Fibroblast of skin of scalp (primary cell): ENCODE results near the gene SNX20.

ENCODE experiments used
- DNase-seq: peaks from one replicate; pipeline ENCODE4 v3.0.0-alpha.2; 2013

Gene SNX20

DNA sequence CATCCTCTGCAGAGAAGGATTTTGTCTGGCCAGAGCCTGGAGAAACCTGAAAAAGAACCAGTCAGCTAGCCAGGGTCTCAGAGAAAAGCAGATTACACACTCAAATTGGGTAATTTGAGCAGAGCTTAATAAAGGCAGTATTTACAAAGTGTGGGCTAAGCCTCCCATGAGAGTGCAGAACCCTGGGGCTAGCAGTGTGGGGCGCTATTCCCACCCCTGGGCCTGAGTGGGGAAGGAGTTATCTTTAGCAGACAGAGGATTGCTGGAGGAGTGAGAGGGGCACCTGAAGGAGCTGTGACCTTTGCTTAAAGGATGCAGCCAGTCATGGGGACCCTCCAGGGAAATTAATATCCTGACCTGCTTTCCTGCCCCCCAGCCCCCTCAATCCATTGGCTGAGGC, 46.2 kb downstream of the SNX20 start:
- no peak for DNase-seq

- DNase-seq = no peak
These were observed 47.0 kb downstream of the SNX20 start for GRCh38 chr16:50634090-50634489.

DNA sequence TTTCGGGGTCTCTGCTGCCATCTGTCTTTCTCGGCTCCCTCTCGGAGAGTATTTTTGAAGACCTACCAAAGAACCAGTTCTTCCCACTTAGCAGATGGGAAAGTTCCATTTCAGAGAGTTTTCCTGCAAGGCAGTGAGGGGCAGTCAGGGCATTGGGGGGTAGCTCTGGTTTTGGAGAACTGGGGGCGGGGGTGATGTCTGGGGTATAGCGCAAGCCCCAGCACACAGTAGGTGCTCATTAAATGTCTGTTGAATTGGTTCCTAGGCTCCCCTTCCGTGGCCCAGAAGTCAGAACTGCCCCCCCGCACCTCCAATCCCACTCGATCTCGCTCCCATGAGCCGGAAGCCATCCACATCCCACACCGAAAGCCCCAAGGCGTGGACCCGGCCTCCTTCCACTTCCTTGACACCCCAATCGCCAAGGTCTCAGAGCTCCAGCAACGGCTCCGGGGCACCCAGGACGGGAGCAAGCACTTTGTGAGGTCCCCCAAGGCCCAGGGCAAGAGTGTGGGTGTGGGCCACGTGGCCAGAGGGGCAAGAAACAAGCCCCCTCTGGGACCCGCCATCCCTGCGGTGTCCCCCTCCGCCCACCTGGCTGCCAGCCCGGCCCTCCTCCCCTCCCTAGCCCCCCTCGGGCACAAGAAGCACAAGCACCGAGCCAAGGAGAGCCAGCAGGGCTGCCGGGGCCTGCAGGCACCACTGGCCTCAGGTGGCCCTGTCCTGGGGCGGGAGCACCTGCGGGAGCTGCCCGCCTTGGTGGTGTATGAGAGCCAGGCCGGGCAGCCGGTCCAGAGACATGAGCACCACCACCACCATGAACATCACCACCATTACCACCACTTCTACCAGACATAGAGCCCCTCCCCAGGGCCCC, 47.9 kb downstream of the SNX20 start:
- no peak for DNase-seq

GRCh38 chr16:50631985-50632576, 49.0 kb downstream of the SNX20 start:
- DNase-seq = no peak

DNA sequence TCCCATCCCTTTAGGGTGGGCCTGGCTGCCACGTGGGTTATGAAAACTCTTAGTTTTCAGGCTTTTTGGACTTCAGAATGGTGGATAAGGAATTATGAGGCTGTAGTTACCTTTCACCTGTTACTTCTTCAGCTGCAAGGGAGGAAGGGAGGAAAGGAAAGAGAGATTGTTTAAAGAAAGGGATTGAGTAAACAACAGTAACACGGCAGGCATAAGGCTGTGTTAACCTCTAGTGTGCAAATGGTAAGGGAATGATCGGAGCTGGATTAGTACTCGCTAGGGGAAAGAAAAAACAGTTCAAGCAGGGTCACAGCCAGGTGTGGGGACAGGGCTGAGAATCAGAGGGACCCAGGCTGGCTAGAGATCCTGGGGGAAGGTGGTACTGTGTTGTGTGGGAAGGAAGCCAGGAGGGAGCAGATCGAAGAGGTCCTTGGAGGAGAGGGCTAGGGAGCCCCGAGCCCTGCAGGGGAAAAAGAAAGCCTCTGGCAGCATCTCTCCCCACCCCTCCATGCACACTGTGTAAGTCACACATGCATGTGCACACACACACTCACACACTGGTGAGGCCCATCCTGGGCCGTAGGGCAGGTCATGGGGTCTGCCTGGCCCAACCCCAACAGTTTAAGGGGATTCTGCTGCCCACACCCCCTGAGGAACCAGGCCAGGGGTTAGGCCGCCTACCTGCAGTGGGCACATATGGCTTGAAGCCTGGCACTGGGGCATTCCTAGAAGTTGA, 49.7 kb downstream of the SNX20 start:
- no peak for DNase-seq

DNA sequence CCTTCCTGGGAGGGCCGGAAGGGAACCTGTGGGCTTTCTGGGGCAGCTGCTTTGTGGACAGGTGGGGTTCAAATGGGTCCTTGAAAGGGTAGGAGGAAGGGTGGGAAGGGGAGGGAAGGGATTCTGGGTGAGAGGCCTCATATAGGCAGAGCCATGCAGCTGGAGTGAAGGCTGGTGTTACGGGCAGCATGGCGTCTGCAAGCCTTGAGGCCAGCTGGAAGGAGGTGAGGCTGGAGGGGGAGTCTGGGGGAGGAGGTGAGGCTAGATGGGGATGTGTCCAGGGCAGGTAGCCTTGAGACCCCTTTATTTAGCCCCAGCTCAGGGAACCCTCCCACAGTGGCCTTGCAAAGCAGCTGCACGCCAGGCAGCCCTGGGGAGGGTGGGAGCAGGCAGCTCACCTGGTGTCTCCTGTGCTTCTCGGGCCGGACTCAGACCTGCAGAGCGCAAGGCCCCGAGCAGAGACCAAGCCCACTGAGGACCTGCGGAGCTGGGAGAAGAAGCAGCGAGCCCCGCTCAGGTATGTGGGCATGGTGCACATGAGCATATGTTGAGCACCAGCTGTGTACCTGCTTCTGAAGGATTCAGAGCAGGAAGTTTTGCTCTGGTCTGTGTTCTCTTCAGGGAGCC, 50.6 kb downstream of the SNX20 start:
- no peak for DNase-seq

DNA sequence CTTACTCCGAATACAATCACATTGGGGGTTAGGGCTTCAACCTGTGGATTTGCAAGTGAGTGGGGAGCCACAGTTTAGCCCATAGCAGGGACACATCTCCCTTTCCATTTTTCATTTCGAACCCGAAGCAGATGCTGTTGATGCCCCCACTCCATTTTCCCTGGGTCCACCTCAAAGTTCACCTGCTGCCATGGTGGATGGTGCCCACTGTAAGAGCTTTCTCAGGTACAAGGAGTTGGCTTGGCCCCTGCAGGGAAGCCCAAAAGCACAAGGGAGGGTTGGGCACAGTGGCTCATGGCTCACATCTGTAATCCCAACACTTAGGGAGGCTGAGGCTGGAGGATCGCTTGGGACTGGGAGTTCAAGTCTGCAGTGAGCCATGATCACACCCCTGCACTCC, 51.8 kb downstream of the SNX20 start:
- DNase-seq = no peak

- no peak for DNase-seq
These were observed 52.8 kb downstream of the SNX20 start for GRCh38 chr16:50628156-50628802.

- peak; percentile 37 for DNase-seq
These were observed 53.7 kb downstream of the SNX20 start for GRCh38 chr16:50627419-50627818.

- DNase-seq = no peak
These were observed 54.2 kb downstream of the SNX20 start for GRCh38 chr16:50626868-50627267.

GRCh38 chr16:50625374-50625773, 55.7 kb downstream of the SNX20 start:
- no peak for DNase-seq

DNA sequence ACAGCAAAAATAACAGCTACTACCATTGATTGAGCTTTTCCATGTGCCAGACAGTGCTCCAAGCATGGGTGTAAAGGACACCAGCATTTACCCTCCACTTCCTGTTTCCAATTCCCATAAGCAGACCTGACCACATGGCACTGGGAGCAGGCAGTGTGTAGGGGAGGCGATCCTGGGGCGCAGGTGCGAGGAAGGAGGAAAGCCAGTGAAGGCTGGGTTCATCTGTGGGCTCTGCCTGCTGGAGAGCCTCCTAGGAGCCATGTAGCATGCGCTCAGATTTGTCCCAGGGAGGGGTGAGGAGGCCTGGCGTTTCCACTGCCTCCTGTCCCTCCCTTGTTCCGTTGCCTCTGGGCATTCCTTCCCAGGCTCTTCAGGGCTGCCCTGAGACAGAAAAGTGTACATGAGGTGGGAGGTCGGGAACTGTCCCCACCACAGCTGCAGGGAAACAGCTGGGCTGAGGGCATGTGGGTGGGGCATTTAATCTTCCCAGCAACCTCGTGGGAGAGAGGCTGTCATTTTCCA, 56.6 kb downstream of the SNX20 start:
- no peak for DNase-seq

- no peak for DNase-seq
These were observed 58.3 kb downstream of the SNX20 start for GRCh38 chr16:50622643-50623369.

DNA sequence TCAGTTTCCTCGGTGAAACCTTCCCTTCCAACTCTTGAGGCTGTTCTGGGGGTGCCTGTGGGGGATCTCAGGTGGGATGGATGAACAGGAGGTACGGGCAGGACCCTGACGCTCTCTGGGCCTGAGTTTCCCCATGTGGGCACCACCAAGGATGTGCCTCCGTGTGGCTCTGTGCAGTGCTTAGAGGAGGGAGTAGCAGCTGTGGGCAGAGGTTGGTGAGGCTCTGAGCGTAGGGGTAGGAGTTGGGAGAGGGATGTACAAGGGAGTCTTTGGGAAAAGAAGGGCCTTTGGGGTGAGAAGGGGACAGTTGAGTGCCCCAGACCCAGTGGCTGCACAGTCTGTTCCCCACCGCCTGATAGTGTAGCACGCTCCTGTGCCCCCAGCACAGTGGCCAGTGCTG, 59.1 kb downstream of the SNX20 start:
- DNase-seq = no peak
